ENCODE measurements around the gene TCIRG1.

The TCIRG1 gene

DNA sequence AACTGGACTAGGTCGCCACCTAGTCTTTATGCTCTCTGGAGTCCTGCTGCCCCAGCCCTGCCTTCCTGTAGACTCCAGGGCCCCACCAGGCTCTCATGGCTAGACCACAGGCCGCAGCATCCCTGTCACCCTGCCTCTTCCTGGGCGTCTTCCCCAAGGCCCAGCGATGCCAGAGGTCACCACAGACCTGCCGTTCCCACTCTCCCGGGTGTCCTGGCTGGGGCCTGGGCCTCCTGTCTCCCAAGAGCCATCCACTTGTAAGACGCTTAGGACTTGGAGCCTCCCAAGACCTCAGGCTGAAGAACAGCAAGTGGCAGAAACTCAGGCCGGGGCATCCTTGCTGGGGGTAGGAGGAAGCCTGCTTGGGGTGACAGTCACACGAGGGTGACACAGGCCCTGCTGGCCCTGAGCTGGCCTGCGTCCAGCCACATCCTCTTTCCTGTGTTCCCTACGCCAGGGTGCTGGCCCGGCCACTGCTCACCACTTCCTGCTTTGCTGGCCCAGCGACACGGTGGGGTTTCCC lies 2.0 kb upstream of the TCIRG1 start:
- DNase-seq: no peak

DNA sequence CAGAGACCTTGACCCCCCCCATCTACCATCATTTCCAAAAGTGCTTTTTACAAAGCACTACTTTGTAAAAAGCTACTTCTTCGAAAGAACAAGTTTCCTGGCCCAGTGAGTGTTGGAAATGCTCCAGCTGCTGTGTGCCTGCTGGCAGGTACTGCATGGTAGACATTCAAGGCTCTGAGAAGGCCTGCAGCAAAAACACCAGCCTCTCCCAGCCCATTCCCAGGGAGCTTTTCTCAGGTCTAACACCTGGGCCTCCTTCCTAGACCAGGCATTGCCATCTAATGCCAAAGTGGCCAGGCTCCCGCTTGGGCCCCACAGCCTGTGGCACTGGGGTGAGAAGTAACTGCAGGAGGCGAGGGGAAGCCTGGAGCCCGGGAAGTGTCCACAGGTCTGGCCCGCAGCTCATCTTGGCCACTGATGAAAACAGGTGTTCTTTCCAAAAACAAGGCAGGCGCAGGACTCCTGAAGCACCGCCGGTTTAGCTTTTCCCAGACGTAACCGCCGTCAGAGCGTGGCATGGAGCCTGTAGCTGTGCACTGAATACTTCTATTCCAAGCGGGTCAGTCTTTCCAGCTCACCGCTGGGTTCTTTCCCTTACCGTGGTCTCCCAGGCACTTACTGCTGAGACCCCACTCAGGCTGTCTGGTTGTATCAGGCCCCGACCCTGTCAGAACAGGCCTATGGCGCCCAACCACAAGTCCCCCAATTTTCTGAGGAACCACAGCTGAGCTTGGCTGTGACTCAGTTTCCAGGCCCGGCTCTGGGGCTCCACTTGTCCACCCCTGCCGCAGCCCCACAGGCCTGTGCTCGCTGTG lies 1.2 kb upstream of the TCIRG1 start:
- no peak for DNase-seq

DNA sequence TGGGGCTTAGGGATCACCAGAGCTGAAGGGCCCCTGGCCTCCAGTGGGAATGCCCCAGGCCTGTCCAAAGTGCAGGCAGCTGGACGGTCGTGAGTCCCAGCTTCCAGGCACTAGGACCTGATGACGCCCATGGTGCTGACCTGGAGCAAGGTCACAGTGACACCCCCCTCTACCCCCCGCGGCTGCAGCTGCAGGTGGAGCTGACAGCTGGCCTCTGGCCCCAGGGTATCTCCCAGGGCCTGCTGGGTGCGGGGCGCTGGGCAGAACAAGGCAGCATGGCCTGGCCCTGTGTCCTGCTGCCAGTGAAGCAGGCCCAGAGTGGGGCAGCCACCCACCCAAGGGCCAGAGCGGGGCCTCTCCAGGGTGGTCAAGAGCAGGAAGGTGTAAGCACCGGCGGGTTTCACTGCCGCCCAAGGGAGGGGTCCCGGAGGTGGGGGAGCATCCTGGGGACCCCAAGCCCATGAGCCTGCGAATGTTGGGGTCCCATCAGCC lies 553 bp upstream of the TCIRG1 start:
- peak; percentile 34 for DNase-seq

DNA sequence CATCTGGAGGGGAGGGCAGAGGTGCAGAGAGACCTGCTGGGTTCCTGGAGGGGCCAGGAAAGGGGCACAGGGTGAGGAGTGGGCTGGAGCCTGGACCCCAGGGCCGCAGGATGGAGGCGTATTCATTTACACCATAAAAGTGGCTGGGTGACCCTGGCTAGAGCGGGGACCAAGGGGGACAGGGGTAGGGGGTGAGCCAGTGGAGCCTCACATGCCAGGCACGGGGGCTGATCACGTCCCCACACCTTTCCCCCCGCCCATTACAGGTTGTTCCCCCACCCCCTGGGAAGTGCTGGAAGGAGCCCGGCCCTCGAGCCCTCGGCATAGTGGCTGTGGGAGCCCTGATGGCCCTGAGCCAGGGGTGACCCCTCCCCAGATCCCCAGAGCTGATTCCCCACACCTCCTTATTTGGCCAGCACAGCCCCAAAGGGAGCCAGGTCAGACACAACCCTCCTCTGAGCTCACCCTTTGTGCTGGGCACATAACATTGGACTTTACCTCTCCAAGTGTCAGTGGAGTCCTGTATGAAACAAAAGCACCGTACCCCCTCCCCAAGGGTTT lies 781 bp downstream of the TCIRG1 start:
- DNase-seq: peak; percentile 46

DNA sequence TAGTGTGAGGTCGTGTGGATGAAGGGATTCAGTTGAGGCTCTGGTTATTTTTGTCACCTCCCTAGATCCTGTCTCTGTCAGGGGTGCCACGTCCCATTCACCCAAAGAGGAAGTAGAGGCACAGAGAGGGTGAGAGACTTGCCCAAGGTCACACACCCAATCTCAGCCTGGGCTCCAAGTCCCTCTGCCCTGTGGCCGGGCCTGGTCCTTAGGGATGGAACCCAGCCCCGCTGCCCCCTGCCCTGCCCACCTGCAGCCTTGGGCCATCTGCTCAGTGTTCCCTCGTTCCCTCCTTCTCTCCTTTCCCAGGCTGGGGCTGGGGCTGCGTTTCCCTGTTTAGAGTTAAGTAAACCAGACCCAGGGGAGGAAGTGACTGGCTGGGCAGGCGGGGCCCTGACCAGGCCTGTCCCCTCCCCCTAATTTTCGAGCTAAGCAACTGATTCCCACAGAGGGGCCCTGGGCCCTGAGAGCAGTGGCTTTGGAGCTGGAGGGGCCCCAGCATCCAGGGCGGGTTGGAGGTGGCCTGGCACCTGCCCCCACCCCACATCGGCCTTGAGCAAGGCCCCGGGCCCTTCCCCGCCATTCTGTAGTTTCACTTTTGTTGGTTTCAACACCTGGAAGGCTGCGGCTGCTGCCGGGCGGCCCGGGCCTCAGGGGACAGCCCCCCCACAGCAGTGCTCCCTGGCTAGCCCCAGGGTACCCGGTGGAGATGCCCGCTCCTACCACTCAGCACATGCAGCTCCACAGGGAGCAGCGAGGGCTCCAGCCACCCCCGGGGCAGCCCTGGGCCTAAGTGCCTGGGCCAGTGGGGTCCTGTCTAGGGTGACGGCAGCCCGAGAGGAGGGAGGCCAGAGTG lies 1.5 kb downstream of the TCIRG1 start:
- peak; percentile 82 for DNase-seq

DNA sequence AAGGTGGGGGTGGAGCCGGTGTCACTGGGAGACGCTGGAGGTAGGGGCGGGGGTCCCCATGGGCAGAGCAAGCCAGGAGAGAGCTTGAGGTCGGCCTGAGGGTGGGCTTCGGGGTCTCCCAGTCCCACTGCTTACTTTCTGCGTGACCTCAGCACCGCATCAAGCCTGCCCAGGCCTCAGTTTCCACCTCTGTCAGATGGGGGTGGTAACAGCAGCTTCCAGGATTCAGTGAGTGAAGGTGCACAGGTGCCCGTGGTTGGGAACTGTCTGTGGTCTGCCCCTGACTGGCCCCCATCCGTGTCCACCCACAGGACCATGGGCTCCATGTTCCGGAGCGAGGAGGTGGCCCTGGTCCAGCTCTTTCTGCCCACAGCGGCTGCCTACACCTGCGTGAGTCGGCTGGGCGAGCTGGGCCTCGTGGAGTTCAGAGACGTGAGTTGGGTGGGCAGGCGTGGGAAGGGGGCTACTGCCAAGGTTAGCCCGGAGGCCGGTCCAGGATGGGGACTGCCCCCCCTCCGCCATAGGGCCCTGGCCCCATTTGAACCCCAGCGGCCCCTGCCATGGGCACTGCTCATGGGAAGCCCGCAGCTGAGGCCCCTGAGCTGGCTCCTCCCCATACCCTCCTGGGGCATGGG lies 2.2 kb downstream of the TCIRG1 start:
- peak; percentile 32 for DNase-seq

DNA sequence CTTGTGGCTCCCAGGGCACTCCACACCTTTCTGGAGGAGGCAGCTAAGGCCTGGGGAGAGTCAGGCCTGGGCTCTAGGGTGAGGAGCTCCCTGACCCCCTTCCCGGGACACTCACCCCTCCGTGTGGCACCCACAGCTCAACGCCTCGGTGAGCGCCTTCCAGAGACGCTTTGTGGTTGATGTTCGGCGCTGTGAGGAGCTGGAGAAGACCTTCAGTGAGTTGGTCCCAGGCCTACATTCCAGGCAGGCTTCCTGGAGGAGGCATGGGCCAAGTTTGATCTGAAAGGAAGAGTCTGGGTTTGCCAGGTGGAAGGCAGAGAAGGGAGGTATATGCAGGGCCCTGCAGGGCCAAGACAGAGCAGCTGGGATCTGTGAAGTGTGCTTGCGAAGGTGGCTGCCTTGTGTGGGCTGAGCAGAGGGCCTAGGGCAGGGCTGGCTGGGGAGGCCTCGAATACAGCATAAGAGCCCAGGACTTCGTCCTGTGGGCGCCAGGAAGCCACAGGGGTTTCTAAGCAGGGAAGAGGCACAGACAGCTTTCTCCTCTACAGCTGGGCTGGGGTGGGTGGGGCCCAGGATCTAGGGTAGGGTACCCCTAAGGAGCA lies 2.9 kb downstream of the TCIRG1 start:
- DNase-seq: peak; percentile 20

DNA sequence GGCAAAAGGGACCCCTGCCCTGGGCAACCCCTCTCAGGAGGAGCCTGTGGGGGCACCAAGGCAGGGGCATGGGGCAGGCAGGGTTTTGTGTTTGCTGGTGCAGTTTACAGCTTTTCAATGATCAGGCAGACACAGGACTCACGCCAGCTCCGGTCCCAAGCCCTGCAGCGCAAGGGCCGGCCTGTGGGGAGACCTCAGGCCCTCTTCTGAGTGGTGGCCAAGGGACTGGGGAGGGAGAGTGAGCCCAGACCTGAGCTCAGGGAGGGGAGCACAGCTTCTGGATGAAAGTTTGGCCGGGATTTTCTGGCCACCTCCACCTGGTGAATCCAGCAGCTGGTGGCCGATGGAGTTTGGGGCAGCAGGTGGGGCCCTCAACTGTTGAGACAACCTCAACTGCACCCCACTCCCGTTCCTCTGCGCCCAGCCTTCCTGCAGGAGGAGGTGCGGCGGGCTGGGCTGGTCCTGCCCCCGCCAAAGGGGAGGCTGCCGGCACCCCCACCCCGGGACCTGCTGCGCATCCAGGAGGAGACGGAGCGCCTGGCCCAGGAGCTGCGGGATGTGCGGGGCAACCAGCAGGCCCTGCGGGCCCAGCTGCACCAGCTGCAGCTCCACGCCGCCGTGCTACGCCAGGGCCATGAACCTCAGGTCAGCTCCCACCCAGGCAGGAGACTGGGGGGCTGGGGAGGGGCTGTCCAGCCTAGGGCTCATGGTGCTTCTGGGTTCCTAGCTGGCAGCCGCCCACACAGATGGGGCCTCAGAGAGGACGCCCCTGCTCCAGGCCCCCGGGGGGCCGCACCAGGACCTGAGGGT lies 3.6 kb downstream of the TCIRG1 start:
- DNase-seq: peak; percentile 26

DNA sequence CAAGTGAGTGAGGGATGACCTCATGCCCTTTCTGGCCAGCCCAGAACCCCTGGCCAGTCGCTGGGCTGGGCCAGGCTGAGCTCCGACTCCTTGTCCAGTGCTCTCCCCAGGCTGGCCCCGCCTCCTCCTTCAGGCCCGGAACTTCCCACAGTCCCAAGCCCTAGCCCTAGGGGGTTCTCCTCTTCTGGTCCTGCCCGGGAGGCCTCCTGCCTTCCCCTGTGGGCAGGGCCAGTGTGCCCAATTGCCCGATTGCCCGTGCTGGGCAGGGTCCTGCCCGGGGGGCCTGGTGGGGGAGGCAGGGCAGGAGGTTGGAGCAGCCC lies 4.2 kb downstream of the TCIRG1 start:
- DNase-seq: no peak

DNA sequence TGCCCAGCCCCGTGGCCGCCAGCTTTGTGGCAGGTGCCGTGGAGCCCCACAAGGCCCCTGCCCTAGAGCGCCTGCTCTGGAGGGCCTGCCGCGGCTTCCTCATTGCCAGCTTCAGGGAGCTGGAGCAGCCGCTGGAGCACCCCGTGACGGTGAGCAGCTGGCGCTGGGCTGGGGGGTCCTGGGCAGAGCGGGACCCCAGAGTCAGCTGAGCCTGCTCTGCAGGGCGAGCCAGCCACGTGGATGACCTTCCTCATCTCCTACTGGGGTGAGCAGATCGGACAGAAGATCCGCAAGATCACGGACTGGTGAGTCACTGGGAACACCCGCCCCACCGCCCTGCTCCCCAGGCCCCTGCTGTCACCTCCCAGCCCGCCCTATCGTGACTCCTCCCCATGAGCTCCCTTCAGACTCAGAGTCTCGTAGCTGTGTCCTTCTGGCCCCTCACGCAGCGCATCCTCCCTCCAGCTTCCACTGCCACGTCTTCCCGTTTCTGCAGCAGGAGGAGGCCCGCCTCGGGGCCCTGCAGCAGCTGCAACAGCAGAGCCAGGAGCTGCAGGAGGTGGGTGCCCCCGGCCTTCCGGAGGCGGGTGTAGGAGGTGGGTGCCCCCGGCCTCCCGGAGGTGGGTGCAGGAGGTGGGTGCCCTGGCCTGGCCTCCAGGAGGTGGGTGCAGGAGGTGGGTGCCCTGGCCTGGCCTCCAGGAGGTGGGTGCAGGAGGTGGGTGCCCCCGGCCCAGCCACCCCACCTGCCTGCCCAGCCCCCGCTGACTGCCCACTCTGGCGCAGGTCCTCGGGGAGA lies 4.7 kb downstream of the TCIRG1 start:
- DNase-seq: peak; percentile 56

DNA sequence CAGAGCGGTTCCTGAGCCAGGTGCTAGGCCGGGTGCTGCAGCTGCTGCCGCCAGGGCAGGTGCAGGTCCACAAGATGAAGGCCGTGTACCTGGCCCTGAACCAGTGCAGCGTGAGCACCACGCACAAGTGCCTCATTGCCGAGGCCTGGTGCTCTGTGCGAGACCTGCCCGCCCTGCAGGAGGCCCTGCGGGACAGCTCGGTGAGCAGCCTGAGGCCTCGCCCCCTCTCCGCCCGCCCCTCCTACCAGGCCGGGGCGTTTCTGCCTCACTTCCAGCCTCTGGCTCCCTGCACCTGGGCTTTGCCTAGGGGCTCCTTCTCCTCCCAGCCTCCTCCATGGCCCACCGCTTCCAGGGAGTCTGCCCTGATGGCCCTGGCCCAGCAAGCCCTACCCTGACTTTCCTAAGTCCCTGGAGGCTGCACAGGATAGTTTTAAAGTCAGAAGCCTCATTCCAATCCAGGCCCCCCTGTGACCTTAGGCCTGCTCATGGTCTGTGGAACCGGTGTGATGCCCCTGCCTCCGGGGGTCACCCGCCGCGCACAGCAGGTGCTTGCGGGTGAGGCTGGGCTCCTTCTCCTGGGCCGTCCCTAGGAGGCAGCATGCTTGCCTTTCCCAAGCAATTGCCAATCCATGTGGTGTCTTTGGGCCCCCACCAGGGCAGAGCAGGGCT lies 5.5 kb downstream of the TCIRG1 start:
- DNase-seq: no peak

DNA sequence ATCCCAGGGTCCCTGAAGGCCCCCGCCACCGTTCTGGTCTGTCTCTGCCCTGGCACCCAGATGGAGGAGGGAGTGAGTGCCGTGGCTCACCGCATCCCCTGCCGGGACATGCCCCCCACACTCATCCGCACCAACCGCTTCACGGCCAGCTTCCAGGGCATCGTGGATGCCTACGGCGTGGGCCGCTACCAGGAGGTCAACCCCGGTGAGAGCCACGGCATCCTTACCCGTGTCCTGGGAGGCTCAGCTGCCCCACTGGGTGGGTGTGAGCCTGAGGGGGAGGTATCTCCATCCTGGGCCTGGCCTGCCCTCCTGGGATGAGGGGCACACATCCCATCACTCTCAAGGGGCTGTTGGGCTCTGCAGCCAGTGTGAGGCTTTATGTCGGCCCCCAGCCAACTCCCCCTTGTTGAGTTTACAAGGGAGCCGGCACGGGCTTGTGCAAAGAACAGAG lies 6.1 kb downstream of the TCIRG1 start:
- DNase-seq: no peak

DNA sequence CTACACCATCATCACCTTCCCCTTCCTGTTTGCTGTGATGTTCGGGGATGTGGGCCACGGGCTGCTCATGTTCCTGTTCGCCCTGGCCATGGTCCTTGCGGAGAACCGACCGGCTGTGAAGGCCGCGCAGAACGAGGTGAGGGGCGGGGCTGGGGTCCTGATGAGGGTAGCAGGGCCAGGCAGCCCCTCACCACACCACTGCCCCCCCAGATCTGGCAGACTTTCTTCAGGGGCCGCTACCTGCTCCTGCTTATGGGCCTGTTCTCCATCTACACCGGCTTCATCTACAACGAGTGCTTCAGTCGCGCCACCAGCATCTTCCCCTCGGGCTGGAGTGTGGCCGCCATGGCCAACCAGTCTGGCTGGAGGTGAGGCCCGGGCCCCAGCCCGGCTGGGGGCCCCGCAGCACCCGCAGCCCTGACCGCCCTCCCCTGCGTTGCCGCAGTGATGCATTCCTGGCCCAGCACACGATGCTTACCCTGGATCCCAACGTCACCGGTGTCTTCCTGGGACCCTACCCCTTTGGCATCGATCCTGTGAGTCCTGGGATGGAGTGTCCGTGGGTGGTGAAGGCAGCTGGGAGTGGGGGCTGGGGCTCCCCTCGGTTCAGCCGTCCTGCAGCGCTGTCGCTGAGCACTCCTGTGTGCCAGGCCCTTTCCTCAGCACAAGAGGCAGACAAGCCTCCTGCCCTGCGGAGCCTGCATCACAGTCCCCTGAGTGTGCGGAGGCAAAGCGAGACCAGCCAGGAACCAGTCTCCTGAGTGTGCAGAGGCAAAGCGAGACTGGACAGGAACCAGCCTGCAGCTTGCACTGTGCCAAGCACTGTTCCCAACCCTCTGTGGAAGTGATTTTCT lies 8.8 kb downstream of the TCIRG1 start:
- no peak for DNase-seq

DNA sequence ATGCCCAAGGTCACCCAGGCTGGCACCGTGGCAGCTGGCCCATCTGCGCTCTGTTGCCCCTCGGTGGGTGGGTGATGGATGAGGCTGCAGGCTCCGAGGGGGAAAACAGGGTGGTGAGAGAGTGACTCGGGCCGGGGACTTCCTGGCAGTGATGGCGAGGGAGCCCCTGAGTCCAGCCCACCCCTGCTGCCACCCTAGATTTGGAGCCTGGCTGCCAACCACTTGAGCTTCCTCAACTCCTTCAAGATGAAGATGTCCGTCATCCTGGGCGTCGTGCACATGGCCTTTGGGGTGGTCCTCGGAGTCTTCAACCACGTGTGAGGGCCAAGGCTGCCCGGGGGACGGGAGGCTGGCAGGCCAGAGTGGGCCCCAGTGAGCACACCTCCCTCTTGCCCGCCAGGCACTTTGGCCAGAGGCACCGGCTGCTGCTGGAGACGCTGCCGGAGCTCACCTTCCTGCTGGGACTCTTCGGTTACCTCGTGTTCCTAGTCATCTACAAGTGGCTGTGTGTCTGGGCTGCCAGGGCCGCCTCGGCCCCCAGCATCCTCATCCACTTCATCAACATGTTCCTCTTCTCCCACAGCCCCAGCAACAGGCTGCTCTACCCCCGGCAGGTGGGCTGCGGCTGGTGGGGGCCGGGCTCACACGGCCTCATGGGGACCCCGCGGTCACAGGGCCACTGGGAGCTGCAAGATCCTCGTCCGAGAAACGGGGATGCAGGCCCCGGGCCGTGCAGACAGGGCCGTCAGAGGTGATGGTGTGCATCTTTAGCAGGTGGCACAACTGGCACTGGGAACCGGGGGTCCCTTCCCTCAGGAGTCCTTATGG lies 10.1 kb downstream of the TCIRG1 start:
- no peak for DNase-seq

DNA sequence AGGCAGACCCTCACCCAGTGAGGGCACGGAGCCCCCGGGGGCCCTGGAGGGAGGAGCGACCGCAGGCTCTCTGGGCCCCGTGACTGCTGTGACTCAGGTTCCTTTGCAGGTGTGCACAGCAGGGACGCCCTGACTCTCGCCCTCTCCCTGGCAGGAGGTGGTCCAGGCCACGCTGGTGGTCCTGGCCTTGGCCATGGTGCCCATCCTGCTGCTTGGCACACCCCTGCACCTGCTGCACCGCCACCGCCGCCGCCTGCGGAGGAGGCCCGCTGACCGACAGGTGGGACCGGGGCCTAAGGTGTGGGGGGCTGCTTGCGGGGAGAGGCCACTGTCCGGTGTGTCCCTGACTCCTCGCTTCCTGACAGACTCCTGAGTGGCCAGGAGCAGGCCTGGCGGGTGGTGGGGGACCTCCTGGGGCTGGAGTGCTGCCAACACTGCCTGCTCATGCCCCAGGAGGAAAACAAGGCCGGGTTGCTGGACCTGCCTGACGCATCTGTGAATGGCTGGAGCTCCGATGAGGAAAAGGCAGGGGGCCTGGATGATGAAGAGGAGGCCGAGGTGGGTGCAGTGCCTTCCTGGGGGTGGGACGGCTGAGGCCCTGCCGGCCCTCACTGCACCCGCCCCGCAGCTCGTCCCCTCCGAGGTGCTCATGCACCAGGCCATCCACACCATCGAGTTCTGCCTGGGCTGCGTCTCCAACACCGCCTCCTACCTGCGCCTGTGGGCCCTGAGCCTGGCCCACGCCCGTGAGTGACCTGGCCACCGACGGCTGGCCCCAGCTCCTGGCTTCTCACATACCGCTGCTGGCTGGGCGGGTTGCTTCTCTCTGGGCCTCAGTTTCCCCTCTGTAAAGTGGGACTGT lies 10.9 kb downstream of the TCIRG1 start:
- DNase-seq: no peak

DNA sequence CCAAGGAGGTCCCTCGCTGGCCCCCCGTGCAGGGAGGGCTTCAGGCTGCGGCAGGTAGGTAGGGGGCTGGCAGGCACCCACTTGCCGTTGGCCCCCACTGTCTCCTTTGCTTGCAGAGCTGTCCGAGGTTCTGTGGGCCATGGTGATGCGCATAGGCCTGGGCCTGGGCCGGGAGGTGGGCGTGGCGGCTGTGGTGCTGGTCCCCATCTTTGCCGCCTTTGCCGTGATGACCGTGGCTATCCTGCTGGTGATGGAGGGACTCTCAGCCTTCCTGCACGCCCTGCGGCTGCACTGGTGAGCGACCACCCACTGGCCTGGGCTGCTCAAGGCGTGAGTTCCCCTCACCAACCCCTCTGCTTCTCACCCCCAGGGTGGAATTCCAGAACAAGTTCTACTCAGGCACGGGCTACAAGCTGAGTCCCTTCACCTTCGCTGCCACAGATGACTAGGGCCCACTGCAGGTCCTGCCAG lies 11.6 kb downstream of the TCIRG1 start:
- DNase-seq: no peak
